Breast epithelium (tissue), 4 donors: ENCODE results near the gene LYL1. TPM values are rescaled to one million over a fixed set of nuclear protein-coding genes. Genes with fewer than 3 reads are reported as not detected.
A peak's percentile ranks its signal among the peaks of the same experiment; 100 is the strongest.

Experiments
- DNase-seq, 2 donors: peaks; one replicate each; pipeline ENCODE4 v3.0.0-alpha.2; 2019; ENCODE audit warnings: low spot score in 2 of 2
- H3K27ac ChIP-seq, 2 donors: fragments of 200-600 bp; sonication (generic) in 1 of 2; one replicate each; pipeline ENCODE4 v1.5.1; 2016 to 2019; ENCODE audit warnings: mild to moderate bottlenecking in 1 of 2
- H3K27me3 ChIP-seq, 2 donors: fragments of 200-600 bp; sonication (generic) in 1 of 2; one replicate each; pipeline versions ENCODE4 v1.5.1 to v1.6.0; 2017 to 2019; ENCODE audit warnings: control low read depth in 1 of 2, mild to moderate bottlenecking in 1 of 2
- H3K36me3 ChIP-seq: fragments of 200-600 bp; one replicate; pipeline ENCODE4 v1.5.1; 2019
- H3K4me1 ChIP-seq, 2 donors: fragments of 200-600 bp; sonication (generic); one replicate each; pipeline ENCODE4 v1.5.1; 2016 to 2019; ENCODE audit warnings: control low read depth in 1 of 2
- H3K4me3 ChIP-seq, 3 donors: fragments of 200-600 bp; sonication (generic); 1 replicate in 2 of 3; 2 replicates in 1 of 3; pipeline ENCODE4 v1.5.1; 2016 to 2019; ENCODE audit warnings: mild to moderate bottlenecking in 3 of 3, moderate library complexity in 2 of 3
- H3K9me3 ChIP-seq, 2 donors: fragments of 200-600 bp; sonication (generic) in 1 of 2; one replicate each; pipeline ENCODE4 v1.5.1; 2016 to 2019; ENCODE audit warnings: control low read depth in 1 of 2
- CTCF ChIP-seq, 3 donors: fragments of 450-650 bp; IDR thresholded peaks; one replicate each; pipeline ENCODE4 v1.5.1; 2016 to 2017; ENCODE audit warnings: antibody characterized with exemption in 3 of 3, mild to moderate bottlenecking in 3 of 3, moderate library complexity in 3 of 3
- POLR2A ChIP-seq: fragments of 450-650 bp; IDR thresholded peaks from one replicate; pipeline ENCODE4 v1.6.1; 2016; ENCODE audit warnings: antibody characterized with exemption, mild to moderate bottlenecking, moderate library complexity
- POLR2AphosphoS5 ChIP-seq, 3 donors: sonication (generic); formaldehyde crosslinking; IDR thresholded peaks; one replicate each; pipeline ENCODE4 v1.6.1; 2017; ENCODE audit warnings: antibody characterized with exemption in 3 of 3
- intact Hi-C: fragments of 100-400 bp; cut with DNase I; formaldehyde crosslinking; loops from one replicate; pipeline ENCODE4 v1.15.1; 2023; ENCODE audit warnings: low total_unique reads
- total RNA-seq, 3 donors: library from RNA; depleted of rRNA; stranded (reverse); fragments of >200 nt; gene quantifications; one replicate each; pipeline ENCODE4 v1.1.0, GENCODE V29; 2016

Gene LYL1
- total RNA-seq, 3 donors from 2014 or later: 7.0 to 21.0 (median 9.2) TPM

- H3K36me3 ChIP-seq: no peaks in the 10 kb centered on the region
- peak overlapping the region in 1 of 3 donors; percentile 50 for H3K4me3 ChIP-seq
- H3K27me3 ChIP-seq: no peaks in the 10 kb centered on the region
- H3K27ac ChIP-seq: peak overlapping the region; percentile 93 to 100
- H3K4me1 ChIP-seq: peaks cover 61 to 63% of the 10 kb centered on the region in 2 donors
- no peaks in the 10 kb centered on the region for H3K9me3 ChIP-seq
- no peak for DNase-seq
- intact Hi-C loops: no loop called here
- TF ChIP-seq POLR2AphosphoS5 (IDR thresholded peaks at IDR 0.05): peak in 1 of 3 donors; percentile 3
- TF ChIP-seq POLR2A: no peak
These were observed 50.0 kb downstream of the LYL1 start for GRCh38 chr19:13052447-13053175.

- H3K9me3 ChIP-seq: no peaks in the 10 kb centered on the region
- peak overlapping the region in 2 of 3 donors; percentile 21 to 50 for H3K4me3 ChIP-seq
- intact Hi-C loops: no loop called here
- peak overlapping the region; percentile 93 to 100 for H3K27ac ChIP-seq
- DNase-seq: peak; percentile 67 to 80
- no peak for TF ChIP-seq POLR2A
- TF ChIP-seq CTCF (IDR thresholded peaks at IDR 0.05): peak in 1 of 3 donors; percentile 23
- H3K27me3 ChIP-seq: no peaks in the 10 kb centered on the region
- H3K36me3 ChIP-seq: no peaks in the 10 kb centered on the region
- peaks cover 53 to 55% of the 10 kb centered on the region in 2 donors for H3K4me1 ChIP-seq
These were observed 51.0 kb downstream of the LYL1 start for GRCh38 chr19:13051557-13052165.

- no peak overlapping the region for H3K4me3 ChIP-seq
- H3K9me3 ChIP-seq: no peaks in the 10 kb centered on the region
- DNase-seq: no peak
- H3K27ac ChIP-seq: peak overlapping the region; percentile 93 to 100
- no peak for TF ChIP-seq POLR2A
- TF ChIP-seq POLR2AphosphoS5 (IDR thresholded peaks at IDR 0.05): no peak
- TF ChIP-seq CTCF (IDR thresholded peaks at IDR 0.05): no peak
- no peaks in the 10 kb centered on the region for H3K27me3 ChIP-seq
- no peaks in the 10 kb centered on the region for H3K36me3 ChIP-seq
- intact Hi-C loops: no loop called here
- peaks cover 42 to 49% of the 10 kb centered on the region in 2 donors for H3K4me1 ChIP-seq
These were observed 52.4 kb downstream of the LYL1 start for GRCh38 chr19:13050274-13050673.

Other genes with a start within 250 kb of the LYL1 start
- gene DNASE2, start 221.4 kb downstream of the LYL1 start, total RNA-seq: 10 to 100 TPM; 29.8 to 61.0 (median 46.2) TPM
- gene KLF1, start 215.7 kb downstream of the LYL1 start, total RNA-seq: not detected
- 10 to 100 TPM; 39.2 to 72.8 (median 50.1) TPM for gene GCDH, start 211.7 kb downstream of the LYL1 start, total RNA-seq
- gene SYCE2, start 183.6 kb downstream of the LYL1 start, total RNA-seq: under 1 TPM in 1 of 3 donors, not detected in 2; 0.44 TPM
- 10 to 100 TPM; 26.1 to 53.7 (median 40.7) TPM for gene FARSA, start 169.1 kb downstream of the LYL1 start, total RNA-seq
- gene CALR, start 164.2 kb downstream of the LYL1 start, total RNA-seq: 100 to 1,000 TPM; 301 to 410 (median 305) TPM
- 10 to 100 TPM; 65.9 to 84.3 (median 66.5) TPM for gene RAD23A, start 157.0 kb downstream of the LYL1 start, total RNA-seq
- 10 to 100 TPM; 30.3 to 44.2 (median 31.5) TPM for gene GADD45GIP1, start 145.6 kb downstream of the LYL1 start, total RNA-seq
- not detected for gene DAND5, start 133.3 kb downstream of the LYL1 start, total RNA-seq
- gene NFIX, start 107.4 kb downstream of the LYL1 start, total RNA-seq: 10 to 100 TPM; 43.6 to 53.9 (median 52.8) TPM
- 10 to 100 TPM; 29.7 to 37.4 (median 31.7) TPM for gene TRMT1, start 13.9 kb upstream of the LYL1 start, total RNA-seq
- 10 to 100 TPM in 2 of 3 donors, 1 to 10 TPM in 1; 8.5 to 20.5 (median 19.7) TPM for gene NACC1, start 15.4 kb upstream of the LYL1 start, total RNA-seq
- gene STX10, start 47.5 kb upstream of the LYL1 start, total RNA-seq: 10 to 100 TPM; 74.6 to 78.3 (median 75.2) TPM
- 100 to 1,000 TPM in 1 of 3 donors, 10 to 100 TPM in 2; 20.6 to 146 (median 79.6) TPM for gene IER2, start 47.6 kb upstream of the LYL1 start, total RNA-seq